D721Med (cell line): ENCODE results near the gene ETF1.

Experiments used
- DNase-seq: peaks from one replicate; pipeline ENCODE4 v3.0.0; 2011; ENCODE audit warnings: low spot score; ENCODE audit not compliant: insufficient read length
- FAIRE-seq: peaks from 2 replicates; lab custom pipeline; 2011; peaks lifted over from hg19 to GRCh38; lab: Jason Lieb, UNC
- TF ChIP-seq, protein P1 (sequence below): IDR thresholded peaks from 2 replicates; pipeline ENCODE4 v1.5.1; 2012; ENCODE audit warnings: mild to moderate bottlenecking, control low read depth; ENCODE audit not compliant: insufficient read depth; ENCODE audit errors: missing control alignments

Gene ETF1

DNA sequence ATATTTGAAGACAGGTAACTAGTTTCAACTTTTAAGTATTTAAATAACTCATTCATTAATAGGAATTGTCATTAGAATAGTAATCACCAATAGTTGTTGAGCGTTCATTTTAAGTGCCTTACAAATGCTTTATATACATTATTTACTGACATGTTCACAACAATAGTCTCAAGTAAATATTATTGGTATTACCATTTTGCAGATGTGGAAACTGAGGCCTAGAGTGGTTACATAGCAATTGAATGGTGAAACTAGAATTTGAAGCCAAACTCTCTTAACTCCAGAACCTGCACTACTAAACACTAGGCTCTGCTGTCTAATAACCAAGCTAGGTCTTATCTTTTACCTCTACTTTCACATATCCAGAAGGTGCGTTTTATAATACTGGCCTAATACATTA is 37.0 kb upstream of the ETF1 start:
- no peak for FAIRE-seq
- TF ChIP-seq, protein P1, sequence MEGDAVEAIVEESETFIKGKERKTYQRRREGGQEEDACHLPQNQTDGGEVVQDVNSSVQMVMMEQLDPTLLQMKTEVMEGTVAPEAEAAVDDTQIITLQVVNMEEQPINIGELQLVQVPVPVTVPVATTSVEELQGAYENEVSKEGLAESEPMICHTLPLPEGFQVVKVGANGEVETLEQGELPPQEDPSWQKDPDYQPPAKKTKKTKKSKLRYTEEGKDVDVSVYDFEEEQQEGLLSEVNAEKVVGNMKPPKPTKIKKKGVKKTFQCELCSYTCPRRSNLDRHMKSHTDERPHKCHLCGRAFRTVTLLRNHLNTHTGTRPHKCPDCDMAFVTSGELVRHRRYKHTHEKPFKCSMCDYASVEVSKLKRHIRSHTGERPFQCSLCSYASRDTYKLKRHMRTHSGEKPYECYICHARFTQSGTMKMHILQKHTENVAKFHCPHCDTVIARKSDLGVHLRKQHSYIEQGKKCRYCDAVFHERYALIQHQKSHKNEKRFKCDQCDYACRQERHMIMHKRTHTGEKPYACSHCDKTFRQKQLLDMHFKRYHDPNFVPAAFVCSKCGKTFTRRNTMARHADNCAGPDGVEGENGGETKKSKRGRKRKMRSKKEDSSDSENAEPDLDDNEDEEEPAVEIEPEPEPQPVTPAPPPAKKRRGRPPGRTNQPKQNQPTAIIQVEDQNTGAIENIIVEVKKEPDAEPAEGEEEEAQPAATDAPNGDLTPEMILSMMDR: no peak
- no peak for DNase-seq

DNA sequence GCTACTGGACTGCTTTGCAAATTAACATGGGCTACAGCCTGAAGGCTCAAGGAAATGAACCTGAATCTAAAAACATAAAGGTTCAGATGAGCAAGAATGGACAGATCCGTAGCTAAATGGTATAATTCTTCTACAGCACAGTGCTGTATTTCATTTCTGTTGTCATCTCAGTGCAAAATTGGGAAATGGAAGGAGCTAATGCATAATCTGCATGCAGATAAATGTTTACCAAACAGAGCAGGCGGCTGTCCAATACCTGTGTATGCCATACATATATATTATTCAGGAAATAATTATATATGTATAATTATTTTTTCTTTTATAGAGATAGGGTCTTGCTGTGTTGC is 36.5 kb upstream of the ETF1 start:
- no peak for DNase-seq
- FAIRE-seq: peak; percentile 44
- TF ChIP-seq, protein P1: no peak

DNA sequence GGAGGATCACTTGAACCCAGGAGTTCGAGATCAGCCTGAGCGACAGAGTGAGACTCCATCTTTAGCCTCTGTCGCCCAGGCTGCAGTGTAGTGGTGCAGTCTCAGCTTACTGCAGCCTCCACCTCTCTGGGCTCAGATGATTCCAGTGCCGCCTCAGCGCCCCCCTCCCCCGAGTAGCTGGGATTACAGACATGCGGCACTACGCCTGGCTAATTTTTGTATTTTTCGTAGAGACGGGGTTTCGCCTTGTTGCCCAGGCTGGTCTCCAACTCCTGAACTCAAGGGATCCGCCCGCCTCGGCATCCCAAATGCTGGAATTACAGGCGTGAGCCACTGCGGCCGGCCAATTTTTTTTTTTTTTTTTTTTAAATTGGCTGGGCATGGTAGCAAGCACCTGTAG is 34.4 kb upstream of the ETF1 start:
- no peak for FAIRE-seq
- no peak for DNase-seq

DNA sequence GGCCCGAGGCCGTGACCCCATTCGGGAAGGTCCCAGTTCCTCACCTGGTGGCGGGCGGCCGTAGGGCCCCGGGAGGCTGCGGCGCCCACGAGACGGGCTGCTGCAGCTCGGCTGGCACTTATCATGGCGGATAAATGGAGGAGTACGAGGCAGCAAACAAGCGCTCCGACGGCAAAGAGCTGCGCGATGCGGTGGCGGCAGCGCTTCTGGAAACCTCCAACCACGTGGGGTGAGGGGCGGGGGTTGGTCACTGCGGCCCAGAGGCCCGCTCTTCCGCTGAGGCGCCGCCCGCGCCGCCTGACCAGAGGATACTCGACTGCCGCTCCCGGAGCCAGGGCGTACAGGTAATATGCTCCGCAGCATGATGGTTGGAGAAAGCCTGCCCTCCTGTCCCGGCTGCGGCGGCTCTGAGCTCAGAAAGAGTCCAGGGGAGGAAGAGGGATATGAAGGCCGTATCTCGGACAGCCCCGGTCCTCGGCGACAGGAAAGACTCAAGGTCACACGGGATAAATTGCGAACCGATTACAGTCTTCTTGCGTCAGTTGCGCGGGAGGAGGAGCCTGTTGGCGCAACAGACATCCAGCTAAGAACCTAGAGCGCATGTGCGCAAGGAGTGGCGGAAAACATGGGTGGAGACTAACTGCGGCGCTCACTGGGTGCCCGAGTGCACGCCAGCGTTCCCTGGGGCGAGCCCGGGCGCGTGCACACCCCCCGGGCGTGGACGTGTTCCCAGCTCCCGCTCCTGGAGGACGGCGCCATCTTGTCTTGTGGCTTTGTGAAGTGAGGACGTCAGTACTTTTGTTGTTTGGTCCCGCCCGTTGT is 32.4 kb upstream of the ETF1 start, which contains the start of gene HSPA9:
TSS of gene HSPA9 (minus strand) at position 208 of the 822 bp plus-strand sequence. CDS start at position 125, 83 bp downstream.
- TF ChIP-seq, protein P1: no peak
- FAIRE-seq: no peak
- DNase-seq: peak; percentile 97

More for the DNA sequence above, 34.4 kb upstream of the ETF1 start:
- TF ChIP-seq, protein P1: no peak

DNA sequence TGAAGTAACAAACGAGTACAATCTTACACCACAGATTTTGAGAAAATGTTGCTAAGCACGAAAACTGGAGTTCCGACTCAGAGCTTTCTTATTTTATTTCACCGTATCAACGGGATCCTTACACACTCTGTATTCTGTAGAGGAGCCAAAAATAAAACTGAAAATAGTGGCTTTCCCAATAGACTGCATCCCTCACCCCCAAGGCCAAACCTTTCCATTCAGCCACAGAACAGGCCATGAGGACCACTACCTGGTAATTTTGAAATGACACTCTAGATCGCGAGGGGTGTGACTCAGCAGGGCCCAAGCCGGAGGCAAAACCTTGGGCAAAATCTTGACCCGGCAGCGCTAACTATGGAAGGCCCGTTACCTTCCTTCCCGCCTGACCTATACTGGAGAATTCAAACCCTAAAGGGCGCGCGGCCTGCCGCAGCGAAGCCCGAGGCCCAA is 31.7 kb upstream of the ETF1 start:
- FAIRE-seq (no peak), DNase-seq (no peak)
- TF ChIP-seq, protein P1: no peak

DNA sequence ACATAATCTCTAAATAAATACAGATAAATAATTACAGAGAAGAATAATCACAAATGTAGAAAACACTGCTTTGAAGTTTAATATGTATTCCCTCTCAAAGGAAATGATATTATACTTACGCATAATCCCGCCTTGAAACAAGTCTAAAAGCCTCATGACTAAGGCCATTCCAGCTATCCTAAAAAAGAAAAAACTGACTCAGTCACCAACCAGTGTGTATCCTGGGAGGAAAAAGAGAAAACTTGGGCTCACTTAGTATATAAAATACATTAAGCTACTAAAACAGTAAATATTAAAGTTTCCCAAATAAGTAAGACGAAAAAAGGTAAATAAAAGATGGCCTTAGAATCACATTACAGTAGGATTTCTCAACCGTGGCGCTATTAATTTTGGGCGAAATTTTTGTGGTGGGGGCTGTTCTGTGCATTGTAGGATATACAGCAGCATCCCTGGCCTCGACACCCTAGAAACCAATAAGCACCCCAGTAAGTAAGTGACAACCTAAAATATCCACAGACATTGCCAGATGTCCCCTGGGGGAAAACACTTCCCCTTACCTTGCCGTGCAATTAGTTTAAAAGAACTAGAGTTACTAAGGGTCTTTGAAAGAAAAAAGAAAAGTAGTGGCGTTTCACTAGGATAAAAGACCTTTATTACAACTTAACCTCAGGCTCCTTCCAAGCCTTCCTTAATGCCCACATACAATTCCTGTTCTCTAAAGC is 31.1 kb upstream of the ETF1 start:
- FAIRE-seq (no peak), DNase-seq (no peak)
- TF ChIP-seq, protein P1: no peak
